GM18517 (cell line): ENCODE data around the gene THSD4.

ENCODE experiments used
- ATAC-seq: cut with Tn5 transposase; IDR thresholded peaks from one replicate; pipeline ENCODE4 v1.9.1; 2021; ENCODE audit warnings: mild to moderate bottlenecking, moderate library complexity; ENCODE audit not compliant: unreplicated experiment

The THSD4 gene

GRCh38 chr15:71807125-71807629 lies 691.9 kb downstream of the THSD4 start:
- no peak for ATAC-seq

GRCh38 chr15:71807691-71808091 lies 692.4 kb downstream of the THSD4 start:
- ATAC-seq: no peak

GRCh38 chr15:71808311-71809020 lies 693.2 kb downstream of the THSD4 start:
- no peak for ATAC-seq

- no peak for ATAC-seq
Observed at GRCh38 chr15:71809346-71809745, 694.1 kb downstream of the THSD4 start.

GRCh38 chr15:71810256-71811035 lies 695.2 kb downstream of the THSD4 start, which contains the start of gene NR2E3:
TSS of gene NR2E3 (plus strand) at chr15:71810554. CDS start at chr15:71810744, 190 bp downstream.
- ATAC-seq: no peak

GRCh38 chr15:71811036-71811736 lies 695.9 kb downstream of the THSD4 start:
- no peak for ATAC-seq

GRCh38 chr15:71811752-71812735 lies 696.8 kb downstream of the THSD4 start:
- no peak for ATAC-seq

- no peak for ATAC-seq
Observed at GRCh38 chr15:71812966-71813722, 697.9 kb downstream of the THSD4 start.

GRCh38 chr15:71813723-71814470 lies 698.6 kb downstream of the THSD4 start:
- ATAC-seq: no peak

GRCh38 chr15:71815301-71815700 lies 700.0 kb downstream of the THSD4 start:
- ATAC-seq: no peak

GRCh38 chr15:71817351-71817750 lies 702.1 kb downstream of the THSD4 start:
- no peak for ATAC-seq

GRCh38 chr15:71820127-71820526 lies 704.9 kb downstream of the THSD4 start:
- no peak for ATAC-seq

GRCh38 chr15:71821547-71822129 lies 706.4 kb downstream of the THSD4 start:
- ATAC-seq: no peak

- no peak for ATAC-seq
Observed at GRCh38 chr15:71822890-71823630, 707.8 kb downstream of the THSD4 start.

GRCh38 chr15:71823801-71824200 lies 708.5 kb downstream of the THSD4 start:
- ATAC-seq: no peak

GRCh38 chr15:71825021-71825730 lies 709.9 kb downstream of the THSD4 start:
- ATAC-seq: no peak

- no peak for ATAC-seq
Observed at GRCh38 chr15:71826196-71826595, 710.9 kb downstream of the THSD4 start.
